ENCODE results near the gene WWP2.

WWP2 gene

GRCh38 chr16:69890892-69891282 is 128.8 kb downstream of the WWP2 start:
- Histone ChIP-seq H3K27me3 (ENCODE audit: insufficient read depth, low read length) (no peaks in the 10 kb centered on the region), H3K79me2 (ENCODE audit: control insufficient read depth, insufficient read depth, low read length, unreplicated experiment) (no peaks in the 10 kb centered on the region), H3K4me3 (ENCODE audit: low read depth, low read length) (no peak overlapping the region), H3K4me1 (ENCODE audit: control insufficient read depth, insufficient read depth, low read length, unreplicated experiment) (no peaks in the 10 kb centered on the region), H3K36me3 (ENCODE audit: insufficient read depth, low read length) (peaks cover 5% of the 10 kb centered on the region; the same call in 1 of the 2 replicates), H3K27ac (ENCODE audit: low read depth, low read length) (no peak overlapping the region), H2AFZ (ENCODE audit: low read length, unreplicated experiment) (no peak overlapping the region)

GRCh38 chr16:69892378-69892777 is 130.2 kb downstream of the WWP2 start:
- peaks cover 5% of the 10 kb centered on the region; the same call in 1 of the 2 replicates for H3K36me3 ChIP-seq (ENCODE audit: insufficient read depth, low read length)
- no peak overlapping the region for H2AFZ ChIP-seq (ENCODE audit: low read length, unreplicated experiment)
- H3K27ac ChIP-seq (ENCODE audit: low read depth, low read length): no peak overlapping the region
- no peaks in the 10 kb centered on the region for H3K79me2 ChIP-seq (ENCODE audit: control insufficient read depth, insufficient read depth, low read length, unreplicated experiment)
- H3K4me3 ChIP-seq (ENCODE audit: low read depth, low read length): no peak overlapping the region
- H3K27me3 ChIP-seq (ENCODE audit: insufficient read depth, low read length): no peaks in the 10 kb centered on the region
- no peaks in the 10 kb centered on the region for H3K4me1 ChIP-seq (ENCODE audit: control insufficient read depth, insufficient read depth, low read length, unreplicated experiment)

GRCh38 chr16:69893106-69893505 is 131.0 kb downstream of the WWP2 start:
- Histone ChIP-seq H3K27ac (ENCODE audit: low read depth, low read length) (no peak overlapping the region), H3K79me2 (ENCODE audit: control insufficient read depth, insufficient read depth, low read length, unreplicated experiment) (no peaks in the 10 kb centered on the region), H3K4me3 (ENCODE audit: low read depth, low read length) (no peak overlapping the region)

GRCh38 chr16:69894676-69895075 is 132.5 kb downstream of the WWP2 start:
- Histone ChIP-seq H3K27ac (ENCODE audit: low read depth, low read length) (no peak overlapping the region), H3K27me3 (ENCODE audit: insufficient read depth, low read length) (no peaks in the 10 kb centered on the region), H3K4me3 (ENCODE audit: low read depth, low read length) (no peak overlapping the region), H2AFZ (ENCODE audit: low read length, unreplicated experiment) (no peak overlapping the region), H3K36me3 (ENCODE audit: insufficient read depth, low read length) (no peaks in the 10 kb centered on the region), H3K4me1 (ENCODE audit: control insufficient read depth, insufficient read depth, low read length, unreplicated experiment) (no peaks in the 10 kb centered on the region), H3K79me2 (ENCODE audit: control insufficient read depth, insufficient read depth, low read length, unreplicated experiment) (no peaks in the 10 kb centered on the region)

More at GRCh38 chr16:69893106-69893505, 131.0 kb downstream of the WWP2 start:
- Histone ChIP-seq H2AFZ (ENCODE audit: low read length, unreplicated experiment) (no peak overlapping the region), H3K36me3 (ENCODE audit: insufficient read depth, low read length) (peaks cover 3% of the 10 kb centered on the region; the same call in 1 of the 2 replicates), H3K27me3 (ENCODE audit: insufficient read depth, low read length) (no peaks in the 10 kb centered on the region), H3K4me1 (ENCODE audit: control insufficient read depth, insufficient read depth, low read length, unreplicated experiment) (no peaks in the 10 kb centered on the region)

GRCh38 chr16:69903865-69904415 is 141.8 kb downstream of the WWP2 start:
- H3K4me1 ChIP-seq (ENCODE audit: control insufficient read depth, insufficient read depth, low read length, unreplicated experiment): peaks cover 8% of the 10 kb centered on the region
- H3K4me3 ChIP-seq (ENCODE audit: low read depth, low read length): no peak overlapping the region
- H3K79me2 ChIP-seq (ENCODE audit: control insufficient read depth, insufficient read depth, low read length, unreplicated experiment): no peaks in the 10 kb centered on the region
- no peaks in the 10 kb centered on the region for H3K27me3 ChIP-seq (ENCODE audit: insufficient read depth, low read length)
- H2AFZ ChIP-seq (ENCODE audit: low read length, unreplicated experiment): no peak overlapping the region
- H3K36me3 ChIP-seq (ENCODE audit: insufficient read depth, low read length): no peaks in the 10 kb centered on the region
- H3K27ac ChIP-seq (ENCODE audit: low read depth, low read length): no peak overlapping the region

- no peaks in the 10 kb centered on the region for H3K79me2 ChIP-seq (ENCODE audit: control insufficient read depth, insufficient read depth, low read length, unreplicated experiment)
- H3K4me1 ChIP-seq (ENCODE audit: control insufficient read depth, insufficient read depth, low read length, unreplicated experiment): peaks cover 8% of the 10 kb centered on the region
- no peak overlapping the region for H3K27ac ChIP-seq (ENCODE audit: low read depth, low read length)
- H3K36me3 ChIP-seq (ENCODE audit: insufficient read depth, low read length): no peaks in the 10 kb centered on the region
- H2AFZ ChIP-seq (ENCODE audit: low read length, unreplicated experiment): no peak overlapping the region
- no peak overlapping the region for H3K4me3 ChIP-seq (ENCODE audit: low read depth, low read length)
- no peaks in the 10 kb centered on the region for H3K27me3 ChIP-seq (ENCODE audit: insufficient read depth, low read length)
Measured at GRCh38 chr16:69904495-69905170, 142.5 kb downstream of the WWP2 start.

DNA sequence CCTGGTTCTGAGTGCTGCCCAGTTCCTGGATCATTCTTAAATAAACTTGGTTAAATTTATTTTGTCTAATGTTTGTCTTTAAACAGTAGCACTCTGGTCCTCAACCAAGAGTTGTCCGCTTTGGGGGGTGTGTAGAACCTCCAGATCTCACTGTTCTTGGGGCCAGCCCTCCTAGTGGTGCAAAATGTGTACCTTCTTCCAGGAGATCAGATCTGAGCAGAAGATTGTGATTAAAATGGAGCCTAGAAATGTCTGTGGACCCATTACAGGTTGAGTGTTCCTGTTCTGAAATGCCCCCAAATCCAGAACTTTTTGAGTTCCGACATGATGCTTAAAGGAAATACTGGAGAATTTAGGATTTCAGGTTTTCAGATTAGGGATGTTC is 143.0 kb downstream of the WWP2 start:
- no peaks in the 10 kb centered on the region for H3K27me3 ChIP-seq (ENCODE audit: insufficient read depth, low read length)
- no peaks in the 10 kb centered on the region for H3K79me2 ChIP-seq (ENCODE audit: control insufficient read depth, insufficient read depth, low read length, unreplicated experiment)
- peaks cover 8% of the 10 kb centered on the region for H3K4me1 ChIP-seq (ENCODE audit: control insufficient read depth, insufficient read depth, low read length, unreplicated experiment)
- H2AFZ ChIP-seq (ENCODE audit: low read length, unreplicated experiment): no peak overlapping the region
- no peaks in the 10 kb centered on the region for H3K36me3 ChIP-seq (ENCODE audit: insufficient read depth, low read length)
- H3K27ac ChIP-seq (ENCODE audit: low read depth, low read length): no peak overlapping the region
- no peak overlapping the region for H3K4me3 ChIP-seq (ENCODE audit: low read depth, low read length)

DNA sequence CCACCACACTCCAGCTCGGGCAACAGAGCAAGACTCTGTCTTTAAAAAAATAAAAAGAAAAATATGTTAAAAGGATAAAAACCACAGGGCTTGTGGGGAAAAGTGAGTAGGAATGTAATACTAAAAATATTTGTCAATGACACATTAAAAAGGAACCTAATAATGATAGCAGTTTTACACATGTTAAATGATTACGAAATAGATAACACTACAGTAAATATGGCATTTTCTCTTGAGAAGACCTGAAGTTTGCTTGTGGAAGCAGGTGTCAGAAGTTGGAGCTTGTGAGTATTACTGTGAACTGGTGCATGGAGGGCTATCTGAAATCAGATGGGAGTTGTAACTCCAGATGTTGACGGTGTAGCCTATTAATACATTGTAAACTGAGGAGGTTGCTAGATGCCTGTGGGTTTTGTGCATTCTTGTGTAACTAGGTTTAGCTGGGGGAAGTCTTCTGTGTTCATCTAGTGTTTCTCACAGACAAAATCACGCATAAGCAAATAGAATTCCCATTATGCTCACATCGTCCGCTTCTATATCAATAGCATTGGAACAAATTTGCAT is 144.8 kb downstream of the WWP2 start:
- Histone ChIP-seq H3K36me3 (ENCODE audit: insufficient read depth, low read length) (no peaks in the 10 kb centered on the region), H3K27ac (ENCODE audit: low read depth, low read length) (no peak overlapping the region), H3K4me1 (ENCODE audit: control insufficient read depth, insufficient read depth, low read length, unreplicated experiment) (peaks cover 8% of the 10 kb centered on the region)

GRCh38 chr16:69909043-69909442 is 146.9 kb downstream of the WWP2 start:
- Histone ChIP-seq H3K27me3 (ENCODE audit: insufficient read depth, low read length) (no peaks in the 10 kb centered on the region), H2AFZ (ENCODE audit: low read length, unreplicated experiment) (no peak overlapping the region), H3K36me3 (ENCODE audit: insufficient read depth, low read length) (no peaks in the 10 kb centered on the region), H3K27ac (ENCODE audit: low read depth, low read length) (no peak overlapping the region), H3K4me3 (ENCODE audit: low read depth, low read length) (no peak overlapping the region), H3K79me2 (ENCODE audit: control insufficient read depth, insufficient read depth, low read length, unreplicated experiment) (no peaks in the 10 kb centered on the region), H3K4me1 (ENCODE audit: control insufficient read depth, insufficient read depth, low read length, unreplicated experiment) (peaks cover 8% of the 10 kb centered on the region)

More for the DNA sequence above, 144.8 kb downstream of the WWP2 start:
- Histone ChIP-seq H3K4me3 (ENCODE audit: low read depth, low read length) (no peak overlapping the region), H2AFZ (ENCODE audit: low read length, unreplicated experiment) (no peak overlapping the region), H3K79me2 (ENCODE audit: control insufficient read depth, insufficient read depth, low read length, unreplicated experiment) (no peaks in the 10 kb centered on the region), H3K27me3 (ENCODE audit: insufficient read depth, low read length) (no peaks in the 10 kb centered on the region)

GRCh38 chr16:69909760-69910159 is 147.6 kb downstream of the WWP2 start:
- peaks cover 8% of the 10 kb centered on the region for H3K4me1 ChIP-seq (ENCODE audit: control insufficient read depth, insufficient read depth, low read length, unreplicated experiment)
- no peaks in the 10 kb centered on the region for H3K79me2 ChIP-seq (ENCODE audit: control insufficient read depth, insufficient read depth, low read length, unreplicated experiment)
- H3K4me3 ChIP-seq (ENCODE audit: low read depth, low read length): no peak overlapping the region
- H3K27me3 ChIP-seq (ENCODE audit: insufficient read depth, low read length): no peaks in the 10 kb centered on the region
- no peak overlapping the region for H2AFZ ChIP-seq (ENCODE audit: low read length, unreplicated experiment)
- H3K27ac ChIP-seq (ENCODE audit: low read depth, low read length): no peak overlapping the region
- no peaks in the 10 kb centered on the region for H3K36me3 ChIP-seq (ENCODE audit: insufficient read depth, low read length)

DNA sequence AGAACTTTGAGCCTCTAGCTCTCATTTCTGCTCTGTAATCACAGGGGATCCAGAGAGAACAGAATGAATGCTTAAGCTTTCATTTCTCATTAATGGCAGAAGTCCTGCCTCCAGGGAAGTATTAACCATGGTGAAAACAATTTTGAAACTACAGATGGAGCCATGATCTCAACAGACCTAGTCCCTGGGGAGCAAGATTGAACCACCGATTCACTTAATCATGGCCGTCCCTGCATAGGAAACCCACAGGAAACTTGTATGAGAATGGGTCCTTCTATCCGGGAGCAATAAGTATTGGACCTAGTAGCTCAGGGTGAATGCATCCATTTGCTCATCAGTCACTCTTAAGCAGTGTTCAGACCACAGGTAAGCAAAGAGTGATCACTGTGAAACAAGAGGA is 148.8 kb downstream of the WWP2 start:
- no peak overlapping the region for H2AFZ ChIP-seq (ENCODE audit: low read length, unreplicated experiment)
- no peaks in the 10 kb centered on the region for H3K27me3 ChIP-seq (ENCODE audit: insufficient read depth, low read length)
- peaks cover 8% of the 10 kb centered on the region for H3K4me1 ChIP-seq (ENCODE audit: control insufficient read depth, insufficient read depth, low read length, unreplicated experiment)

More for the DNA sequence above, 148.8 kb downstream of the WWP2 start:
- Histone ChIP-seq H3K36me3 (ENCODE audit: insufficient read depth, low read length) (no peaks in the 10 kb centered on the region), H3K4me3 (ENCODE audit: low read depth, low read length) (no peak overlapping the region), H3K79me2 (ENCODE audit: control insufficient read depth, insufficient read depth, low read length, unreplicated experiment) (no peaks in the 10 kb centered on the region), H3K27ac (ENCODE audit: low read depth, low read length) (no peak overlapping the region)
